Measurements from ENCODE around the gene ATP10A.

The ATP10A gene

GRCh38 chr15:25863111-25863967, at the start of gene ATP10A:
Gene ATP10A (minus strand): TSS chr15:25863327. CDS start chr15:25863096, 231 bp downstream.
- H3K4me3 ChIP-seq (ENCODE audit: low read length): peak within 1 kb of the TSS; percentile 88
- DNase-seq (ENCODE audit: low read depth): peak; percentile 66
- TF ChIP-seq CTCF (conservative IDR thresholded peaks at IDR 0.05; ENCODE audit: low read length): no peak

GRCh38 chr15:25912035-25912434, 48.9 kb upstream of the ATP10A start:
- no peak overlapping the region for H3K4me3 ChIP-seq (ENCODE audit: low read length)

GRCh38 chr15:25910832-25911231, 47.7 kb upstream of the ATP10A start:
- no peak for TF ChIP-seq CTCF (conservative IDR thresholded peaks at IDR 0.05; ENCODE audit: low read length)
- DNase-seq (ENCODE audit: low read depth): no peak

More at GRCh38 chr15:25912035-25912434, 48.9 kb upstream of the ATP10A start:
- DNase-seq (ENCODE audit: low read depth): no peak
- no peak for TF ChIP-seq CTCF (conservative IDR thresholded peaks at IDR 0.05; ENCODE audit: low read length)

GRCh38 chr15:25909806-25910205, 46.7 kb upstream of the ATP10A start:
- TF ChIP-seq CTCF (conservative IDR thresholded peaks at IDR 0.05; ENCODE audit: low read length): no peak
- no peak overlapping the region for H3K4me3 ChIP-seq (ENCODE audit: low read length)
- DNase-seq (ENCODE audit: low read depth): no peak

More at GRCh38 chr15:25910832-25911231, 47.7 kb upstream of the ATP10A start:
- H3K4me3 ChIP-seq (ENCODE audit: low read length): no peak overlapping the region

GRCh38 chr15:25909325-25909724, 46.2 kb upstream of the ATP10A start:
- DNase-seq (ENCODE audit: low read depth): no peak
- no peak for TF ChIP-seq CTCF (conservative IDR thresholded peaks at IDR 0.05; ENCODE audit: low read length)
- H3K4me3 ChIP-seq (ENCODE audit: low read length): no peak overlapping the region

GRCh38 chr15:25905140-25905539, 42.0 kb upstream of the ATP10A start:
- peak; percentile 95 for DNase-seq (ENCODE audit: low read depth)
- no peak overlapping the region for H3K4me3 ChIP-seq (ENCODE audit: low read length)
- TF ChIP-seq CTCF (conservative IDR thresholded peaks at IDR 0.05; ENCODE audit: low read length): no peak

GRCh38 chr15:25903024-25903581, 40.0 kb upstream of the ATP10A start:
- no peak overlapping the region for H3K4me3 ChIP-seq (ENCODE audit: low read length)
- no peak for TF ChIP-seq CTCF (conservative IDR thresholded peaks at IDR 0.05; ENCODE audit: low read length)
- peak; percentile 61 for DNase-seq (ENCODE audit: low read depth)

Data from AG10803 (cell line).